Right lobe of liver (tissue), 4 donors: ENCODE results near the gene SPIN1.

Experiments
- CTCF ChIP-seq, 4 donors: fragments of 200-600 bp in 3 of 4; fragments of 450-650 bp in 1 of 4; IDR thresholded peaks; one replicate each; pipeline versions ENCODE4 v1.5.1 to v1.8.0; 2016 to 2022; ENCODE audit warnings: antibody characterized with exemption in 4 of 4, mild to moderate bottlenecking in 2 of 4
- POLR2A ChIP-seq: fragments of 450-650 bp; IDR thresholded peaks from one replicate; pipeline ENCODE4 v1.6.1; 2017; ENCODE audit warnings: antibody characterized with exemption, mild to moderate bottlenecking
- donor health status: DM: no; HTN: no; CAD: no.
- donor health status: DM: no; HTN: no; CAD: no.
- donor health status: DM: no; HTN: yes; CAD: no.

GRCh38 chr9:88460587-88461332 lies 72.5 kb downstream of the SPIN1 start:
- TF ChIP-seq CTCF (IDR thresholded peaks at IDR 0.05) (no peak), POLR2A (no peak)
